Activated CD8-positive, alpha-beta memory T cell treated with anti-CD3 and anti-CD28 coated beads, Interleukin-2, amount 50 U/mL, for 24 hours (primary cell): ENCODE measurements around the gene ASPG.

Source experiments
- DNase-seq: peaks from one replicate; pipeline ENCODE4 v3.0.0-alpha.2; 2020; ENCODE audit errors: extremely low read depth

The ASPG gene

DNA sequence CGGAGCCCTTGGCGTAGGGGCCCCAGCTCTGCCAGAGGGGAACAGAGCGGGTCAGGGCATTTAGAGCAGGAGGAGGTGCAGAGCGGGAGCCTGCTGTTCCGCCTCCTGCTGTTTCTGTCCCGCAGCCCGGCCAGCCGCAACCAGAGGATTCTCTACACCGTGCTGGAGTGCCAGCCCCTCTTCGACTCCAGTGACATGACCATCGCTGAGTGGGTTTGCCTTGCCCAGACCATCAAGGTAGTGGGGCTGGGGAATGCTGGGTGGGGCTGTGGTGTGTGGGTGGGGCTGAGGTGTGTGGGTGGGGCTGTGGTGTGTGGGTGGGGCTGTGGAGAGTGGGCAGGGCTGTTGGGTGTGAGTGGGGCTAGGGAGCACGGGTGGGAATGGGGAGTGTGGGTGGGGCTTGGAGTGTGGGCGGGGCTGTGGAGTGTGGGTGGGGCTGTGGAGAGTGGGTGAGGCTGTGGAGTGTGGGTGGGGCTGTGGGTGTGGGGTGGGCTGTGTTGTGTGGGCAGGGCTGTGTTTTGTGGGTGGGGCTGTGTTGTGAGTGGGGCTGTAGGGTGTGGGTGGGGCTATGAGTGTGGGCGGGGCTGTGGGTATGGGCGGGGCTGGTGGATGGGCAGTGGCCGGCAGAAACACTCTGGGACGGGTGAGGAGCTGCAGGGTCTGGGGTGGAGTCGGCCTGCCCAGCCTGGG is 8.0 kb downstream of the ASPG start:
- no peak for DNase-seq

DNA sequence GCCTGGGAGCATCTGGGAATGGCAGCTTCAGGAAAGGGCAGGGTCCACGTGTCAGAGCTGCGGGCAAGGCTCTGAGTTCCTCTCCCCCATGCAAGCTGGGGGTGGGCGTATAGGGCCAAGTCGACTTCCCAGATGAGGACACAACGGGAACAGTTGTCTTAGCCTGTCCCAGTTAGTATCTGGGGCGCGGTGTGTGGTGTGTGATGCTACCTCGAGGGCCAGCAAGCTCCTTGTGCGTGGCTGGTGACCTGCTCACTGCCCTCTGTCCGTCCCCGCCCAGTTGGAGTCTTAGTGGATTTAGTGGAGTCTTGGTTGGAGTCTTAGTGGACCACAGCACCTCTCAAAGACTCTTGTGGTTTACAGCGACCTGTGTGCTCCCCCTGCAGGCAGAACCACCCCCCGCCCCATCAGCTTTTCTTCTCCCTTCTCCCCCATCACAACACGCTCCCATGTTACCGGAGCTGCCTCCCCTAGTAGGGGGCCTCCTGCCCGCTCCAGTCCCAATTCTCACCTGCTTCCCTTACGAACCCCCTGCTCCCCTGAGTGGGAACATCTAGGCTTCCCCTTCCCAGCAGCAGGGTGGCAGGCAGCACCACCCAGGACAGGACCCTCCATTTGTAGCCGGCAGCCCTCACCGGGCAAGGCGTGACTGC is 8.7 kb downstream of the ASPG start:
- no peak for DNase-seq

- peak; percentile 24 for DNase-seq
Observed at GRCh38 chr14:104094709-104095425, 9.4 kb downstream of the ASPG start.

GRCh38 chr14:104095426-104096310 is 10.2 kb downstream of the ASPG start:
- DNase-seq = no peak

DNA sequence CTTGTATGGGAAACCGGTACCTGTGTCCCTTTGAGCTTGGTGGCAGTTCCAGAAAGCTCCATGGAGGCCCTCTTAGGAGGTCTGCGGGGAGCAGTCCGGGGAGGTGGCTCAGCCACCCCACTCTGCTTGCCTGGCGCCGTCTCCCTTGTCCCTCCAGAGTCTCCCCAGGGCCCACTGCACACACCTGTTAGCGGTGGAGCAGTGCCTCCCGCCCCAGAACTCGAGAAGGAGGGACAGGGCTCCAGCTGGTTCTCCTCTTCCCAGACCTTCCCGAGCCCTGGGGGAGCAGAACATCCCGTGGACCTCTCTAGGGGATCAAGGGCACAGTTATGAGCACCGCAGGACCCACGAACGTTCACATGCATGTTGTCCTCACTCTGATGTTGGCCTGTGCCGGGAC is 10.8 kb downstream of the ASPG start:
- DNase-seq = no peak

- DNase-seq = no peak
Observed at GRCh38 chr14:104096751-104097700, 11.5 kb downstream of the ASPG start.

- no peak for DNase-seq
Observed at GRCh38 chr14:104098272-104099095, 13.0 kb downstream of the ASPG start.

DNA sequence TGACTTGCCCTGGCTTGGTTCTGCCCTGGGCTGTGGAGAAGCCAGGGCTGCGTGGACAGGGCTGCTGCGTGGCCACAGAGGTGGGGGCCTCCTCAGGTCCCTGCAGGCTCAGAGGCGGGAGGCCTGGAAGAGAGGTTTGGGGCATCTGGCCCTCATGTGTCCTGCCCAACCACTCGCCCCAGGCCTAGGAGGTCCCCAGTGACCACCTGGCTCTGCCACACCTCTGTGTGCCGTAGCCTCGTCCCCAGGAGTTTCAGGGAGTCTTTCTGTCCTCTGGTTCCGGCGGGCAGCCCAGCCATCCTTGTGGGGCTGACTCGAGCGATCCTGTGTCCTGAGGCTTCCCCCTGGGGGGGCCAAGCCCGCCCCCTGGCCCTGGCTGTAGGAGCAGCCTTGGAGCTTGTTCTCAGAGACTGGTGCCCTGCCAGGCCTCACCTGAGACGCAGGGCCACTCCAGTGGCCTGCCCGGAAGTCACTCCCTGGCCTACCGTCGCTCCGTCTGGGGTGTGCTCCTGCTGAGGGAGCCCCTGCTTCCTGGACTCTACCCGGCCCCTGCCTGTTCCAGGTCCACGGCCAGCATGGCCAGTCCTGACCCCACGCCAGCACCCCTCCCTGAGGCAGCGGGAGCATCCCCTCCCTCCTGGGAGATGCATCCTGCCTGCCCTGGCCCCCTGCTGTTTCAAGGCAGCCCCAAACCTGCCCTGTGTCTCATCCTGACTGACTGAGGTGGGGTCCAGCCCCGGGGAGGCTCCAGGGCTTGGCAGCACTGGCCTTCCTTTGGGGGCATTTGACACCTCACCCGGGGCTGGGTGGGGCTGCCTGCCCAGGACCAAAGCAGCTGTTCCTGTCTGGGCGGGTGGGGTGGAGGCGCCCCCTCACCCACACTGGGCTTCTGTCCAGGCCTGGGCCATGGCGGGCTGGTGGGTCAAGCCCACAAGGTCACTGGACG is 13.9 kb downstream of the ASPG start:
- DNase-seq = no peak

- DNase-seq = no peak
Observed at GRCh38 chr14:104100171-104101085, 14.9 kb downstream of the ASPG start.

DNA sequence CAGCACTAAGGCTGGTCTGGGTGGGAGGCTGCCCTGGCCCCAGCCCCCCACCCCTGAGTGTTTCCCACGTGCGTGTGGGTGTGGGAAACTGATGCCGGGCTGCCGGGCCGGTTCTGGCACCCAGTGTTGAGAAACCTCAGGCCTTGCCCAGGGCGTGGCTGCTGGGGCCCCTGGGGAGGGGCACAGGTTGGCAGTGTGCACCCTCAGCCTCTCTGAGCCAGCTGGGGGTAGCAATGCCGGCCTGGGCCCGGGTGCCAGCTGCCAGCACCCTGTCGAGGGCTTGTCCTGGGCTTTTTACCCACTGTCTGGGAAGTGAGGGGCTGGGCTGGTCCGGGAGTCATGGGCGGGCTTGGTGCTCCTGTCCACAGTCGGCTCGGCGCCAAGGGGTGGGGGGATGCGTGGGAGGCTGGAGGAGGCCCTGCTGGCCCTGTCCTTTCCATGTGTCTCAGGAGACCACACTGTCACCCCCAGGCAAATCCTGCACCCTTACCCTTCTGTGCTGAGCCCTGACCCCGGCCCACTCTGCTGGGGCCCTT is 15.7 kb downstream of the ASPG start:
- DNase-seq = no peak

DNA sequence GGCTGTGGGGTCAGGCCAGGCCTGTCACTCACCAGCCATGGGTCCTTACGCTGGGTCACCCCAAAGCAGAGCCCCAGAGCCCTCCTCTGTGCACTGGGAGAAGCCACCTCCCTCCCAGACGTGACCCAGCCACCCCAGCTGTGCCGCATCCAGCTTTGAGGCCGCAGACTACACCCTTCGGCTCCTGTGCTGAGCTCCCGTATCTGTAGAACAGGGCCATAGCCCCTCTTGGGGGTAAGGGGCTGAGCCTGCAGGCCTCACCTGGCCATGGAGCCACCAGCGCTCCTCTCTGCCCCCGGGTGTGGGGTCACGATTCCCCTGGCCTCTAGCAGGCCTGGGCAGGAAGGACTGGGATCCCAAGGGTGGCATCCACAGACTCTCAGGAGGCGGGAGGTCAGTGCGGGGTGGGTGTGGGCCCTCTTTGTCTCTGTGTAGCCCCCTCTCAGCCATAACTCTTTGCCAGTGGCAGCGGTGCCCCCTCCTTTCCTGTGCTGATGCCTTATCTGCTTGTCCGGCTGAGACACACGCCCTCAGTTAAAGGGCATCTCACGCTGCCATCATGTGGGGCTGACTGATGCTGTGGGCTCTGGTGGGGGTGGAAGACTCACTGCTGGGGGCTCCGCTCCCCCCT is 16.3 kb downstream of the ASPG start:
- no peak for DNase-seq

- no peak for DNase-seq
Observed at GRCh38 chr14:104102282-104102914, 16.9 kb downstream of the ASPG start.

GRCh38 chr14:104103061-104103445 is 17.6 kb downstream of the ASPG start:
- no peak for DNase-seq

GRCh38 chr14:104103446-104104075 is 18.1 kb downstream of the ASPG start:
- DNase-seq = no peak

GRCh38 chr14:104104076-104104901 is 18.8 kb downstream of the ASPG start:
- no peak for DNase-seq
